ENCODE data around the gene PI4KA.
"Not testable (repeated sequence)": the region's sequence is repeated elsewhere in the genome, so short reads cannot be mapped to it uniquely, and the experiment has no call there.

Gene PI4KA

GRCh38 chr22:20858615-20859416 lies at the start of gene PI4KA, which contains the start of gene SNAP29:
PI4KA (minus strand) TSS chr22:20858811; CDS start chr22:20858725, 86 bp downstream.
SNAP29 (plus strand) TSS chr22:20859007; CDS start chr22:20859111, 104 bp downstream.
- peak; percentile 96 to 97 for DNase-seq

- no peak for DNase-seq
Observed at GRCh38 chr22:20906387-20906767, 47.8 kb upstream of the PI4KA start.

GRCh38 chr22:20905415-20906386 lies 47.1 kb upstream of the PI4KA start:
- no peak for DNase-seq

- no peak for DNase-seq
Observed at GRCh38 chr22:20904980-20905355, 46.4 kb upstream of the PI4KA start.

- DNase-seq: peak; percentile 98 to 99
Observed at GRCh38 chr22:20904008-20904979, 45.7 kb upstream of the PI4KA start.

GRCh38 chr22:20903093-20903492 lies 44.5 kb upstream of the PI4KA start:
- no peak for DNase-seq

- DNase-seq: not testable (repeated sequence)
Observed at GRCh38 chr22:20901093-20902033, 42.8 kb upstream of the PI4KA start.

- no peak for DNase-seq
Observed at GRCh38 chr22:20899827-20900423, 41.3 kb upstream of the PI4KA start.

- DNase-seq: not testable (repeated sequence)
Observed at GRCh38 chr22:20897737-20898136, 39.1 kb upstream of the PI4KA start.

GRCh38 chr22:20890975-20891374 lies 32.4 kb upstream of the PI4KA start:
- no peak for DNase-seq

GRCh38 chr22:20889904-20890540 lies 31.4 kb upstream of the PI4KA start:
- no peak for DNase-seq

- peak; percentile 30 to 50 for DNase-seq
Observed at GRCh38 chr22:20889025-20889704, 30.6 kb upstream of the PI4KA start.

GRCh38 chr22:20887375-20887774 lies 28.8 kb upstream of the PI4KA start:
- no peak for DNase-seq

- DNase-seq: peak; percentile 71 to 90
Observed at GRCh38 chr22:20885557-20886323, 27.1 kb upstream of the PI4KA start.

GRCh38 chr22:20885017-20885556 lies 26.5 kb upstream of the PI4KA start:
- no peak for DNase-seq

- DNase-seq: no peak
Observed at GRCh38 chr22:20884454-20884853, 25.8 kb upstream of the PI4KA start.

GRCh38 chr22:20882855-20883254 lies 24.2 kb upstream of the PI4KA start:
- no peak for DNase-seq
